Activated CD4-positive, alpha-beta T cell treated with anti-CD3 and anti-CD28 coated beads, Interleukin-2, amount 10 ng/mL, durations not matched to agents 7 days and 5 days (primary cell): Measurements from ENCODE around the gene ICAM3. TPM values are rescaled to one million over a fixed set of nuclear protein-coding genes. Genes with fewer than 3 reads are reported as not detected.
A peak's percentile ranks its signal among the peaks of the same experiment; 100 is the strongest.

Experiments
- CTCF ChIA-PET: fragments of 350-600 bp; sonication (Branson Sonifier 250); formaldehyde crosslinking; loops from one replicate; lab custom pipeline; 2021; ENCODE audit warnings: antibody characterized with exemption; lab: Charles Lee
- POLR2A ChIA-PET: fragments of 350-600 bp; sonication (Branson Sonifier 250); formaldehyde crosslinking; loops from one replicate; lab custom pipeline; 2021; ENCODE audit warnings: antibody characterized with exemption; lab: Charles Lee
- DNase-seq: peaks from one replicate; pipeline ENCODE4 v3.0.0-alpha.2; 2020
- H3K27ac Mint-ChIP-seq: one replicate; pipeline ENCODE4 v1.8.0; 2021; ENCODE audit warnings: mild to moderate bottlenecking, moderate library complexity, mixed read lengths
- H3K27me3 Mint-ChIP-seq: one replicate; pipeline ENCODE4 v1.8.0; 2021; ENCODE audit warnings: mixed read lengths
- H3K36me3 Mint-ChIP-seq: one replicate; pipeline ENCODE4 v1.8.0; 2021; ENCODE audit warnings: low read depth, mixed read lengths
- H3K4me1 Mint-ChIP-seq: one replicate; pipeline ENCODE4 v1.8.0; 2021; ENCODE audit warnings: mixed read lengths
- H3K4me3 Mint-ChIP-seq: one replicate; pipeline ENCODE4 v1.8.0; 2021; ENCODE audit warnings: mild to moderate bottlenecking, moderate library complexity, mixed read lengths
- H3K9me3 Mint-ChIP-seq: one replicate; pipeline ENCODE4 v1.8.0; 2021; ENCODE audit warnings: mixed read lengths
- total RNA-seq, 2 experiments: library from RNA; stranded (reverse); gene quantifications; one replicate each; pipeline ENCODE4 v1.2.3, GENCODE V29; 2021

ICAM3 gene
- total RNA-seq, 2 experiments from 2014 or later = 230 to 233 TPM

DNA sequence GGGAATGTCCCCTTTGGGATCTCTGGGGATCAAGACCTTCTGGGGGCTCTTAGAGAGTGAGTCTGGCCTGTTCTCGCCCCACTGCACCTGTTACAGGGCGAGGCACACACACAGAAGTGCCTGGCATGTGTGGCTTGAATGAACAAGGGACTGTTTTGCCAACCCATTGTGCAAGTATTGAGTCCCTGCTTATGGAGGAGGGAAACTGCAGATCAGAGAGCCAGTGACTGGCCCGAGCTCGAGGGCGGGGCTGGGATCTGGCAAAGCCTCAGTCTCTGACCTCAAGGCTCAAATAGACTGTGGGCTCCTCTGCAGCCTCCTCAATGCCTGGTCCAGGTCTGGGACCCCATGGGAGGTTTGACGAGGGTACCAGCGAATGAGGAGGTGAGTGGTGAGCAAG lies 11.6 kb downstream of the ICAM3 start:
- H3K27ac Mint-ChIP-seq = no peak overlapping the region
- no peak overlapping the region for H3K4me3 Mint-ChIP-seq
- no peaks in the 10 kb centered on the region for H3K27me3 Mint-ChIP-seq
- ChIA-PET CTCF (interaction anchor here (0.6 kb wide), 1 partner anchor 484 kb away, joined by 4 read pairs; no protein-coding TSS in a partner anchor), POLR2A (no interaction called here)
- peaks cover 12% of the 10 kb centered on the region for H3K4me1 Mint-ChIP-seq
- DNase-seq = no peak
- peaks cover 27% of the 10 kb centered on the region for H3K36me3 Mint-ChIP-seq
- H3K9me3 Mint-ChIP-seq = no peaks in the 10 kb centered on the region

DNA sequence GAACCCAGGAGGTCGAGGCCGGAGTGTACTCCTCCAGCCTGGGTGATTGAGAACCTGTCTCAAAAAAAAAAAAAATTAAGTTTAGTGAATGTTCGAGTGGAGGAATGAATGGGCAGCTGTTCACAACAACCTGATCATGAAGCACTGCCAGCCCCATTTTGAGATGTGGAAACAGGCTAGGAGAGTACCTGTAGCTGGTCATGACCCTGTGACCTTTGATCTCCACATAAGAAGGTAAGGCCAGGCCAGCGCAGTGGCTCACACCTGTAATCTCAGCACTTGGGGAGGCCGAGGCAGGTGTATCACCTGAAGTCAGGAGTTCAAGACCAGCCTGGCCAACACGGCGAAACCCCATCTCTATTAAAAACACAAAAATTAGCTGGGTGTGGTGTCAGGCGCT lies 13.7 kb downstream of the ICAM3 start:
- peaks cover 28% of the 10 kb centered on the region for H3K36me3 Mint-ChIP-seq
- no peak for DNase-seq
- H3K27ac Mint-ChIP-seq = no peak overlapping the region
- H3K27me3 Mint-ChIP-seq = no peaks in the 10 kb centered on the region
- H3K4me1 Mint-ChIP-seq = no peaks in the 10 kb centered on the region
- POLR2A ChIA-PET = no interaction called here
- H3K4me3 Mint-ChIP-seq = no peak overlapping the region
- CTCF ChIA-PET = interaction anchor here (0.6 to 0.7 kb wide), 3 partner anchors 81 to 375 kb away, joined by 3 to 4 read pairs (median 3); no protein-coding TSS in a partner anchor
- H3K9me3 Mint-ChIP-seq = no peaks in the 10 kb centered on the region

DNA sequence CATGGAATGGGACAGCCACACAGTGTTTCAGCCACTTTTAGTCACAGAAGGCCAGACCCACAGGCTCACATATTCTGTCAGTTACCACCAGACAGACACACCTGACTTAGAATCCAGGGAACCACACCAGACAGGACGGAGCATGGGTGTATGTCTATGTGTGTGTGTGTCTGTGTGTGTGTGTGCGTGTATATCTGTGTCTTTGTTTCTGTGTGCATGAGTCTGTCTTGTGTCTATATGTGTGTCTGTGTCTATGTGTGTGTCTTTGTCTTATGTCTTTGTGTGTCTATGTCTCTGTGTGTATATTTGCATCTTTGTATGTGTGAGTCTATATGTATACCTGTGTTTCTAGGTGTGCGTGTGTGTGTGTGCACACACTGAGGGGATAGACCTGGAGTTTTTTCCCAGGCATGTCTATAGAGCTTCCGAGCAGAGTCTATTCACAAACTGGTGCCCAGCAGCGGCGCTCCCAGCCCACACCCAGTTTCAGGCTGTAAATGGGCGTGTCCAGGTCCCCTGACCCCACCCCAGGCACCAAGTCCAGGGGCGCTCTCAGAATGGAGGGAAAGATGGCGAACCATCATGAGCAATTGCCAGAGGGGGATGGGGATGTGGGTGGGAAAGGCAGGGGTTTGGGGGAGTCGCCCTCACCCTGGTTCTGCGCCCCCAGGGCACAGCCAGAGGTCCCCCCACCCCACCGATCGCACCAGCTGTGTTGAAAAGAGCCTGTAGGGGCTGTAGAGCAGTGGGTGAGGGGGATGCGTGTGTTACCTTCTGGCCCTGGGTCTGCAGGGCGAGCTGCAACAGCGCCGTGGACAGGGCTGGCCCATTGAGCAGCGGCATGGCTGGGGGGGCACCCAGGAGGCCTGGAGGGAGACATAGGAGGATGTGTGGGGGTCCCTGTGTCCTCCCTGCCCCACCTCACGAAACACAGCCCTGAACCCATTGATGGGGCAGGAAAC lies 17.3 kb downstream of the ICAM3 start:
- Mint-ChIP-seq H3K4me1 (no peaks in the 10 kb centered on the region), H3K27me3 (no peaks in the 10 kb centered on the region), H3K4me3 (no peak overlapping the region), H3K36me3 (peaks cover 22% of the 10 kb centered on the region), H3K27ac (no peak overlapping the region), H3K9me3 (no peaks in the 10 kb centered on the region)
- CTCF ChIA-PET = interaction anchor here (2.3 kb wide), 1 partner anchor 11 kb away, joined by 7 read pairs; no protein-coding TSS in a partner anchor
- POLR2A ChIA-PET = no interaction called here
- no peak for DNase-seq

DNA sequence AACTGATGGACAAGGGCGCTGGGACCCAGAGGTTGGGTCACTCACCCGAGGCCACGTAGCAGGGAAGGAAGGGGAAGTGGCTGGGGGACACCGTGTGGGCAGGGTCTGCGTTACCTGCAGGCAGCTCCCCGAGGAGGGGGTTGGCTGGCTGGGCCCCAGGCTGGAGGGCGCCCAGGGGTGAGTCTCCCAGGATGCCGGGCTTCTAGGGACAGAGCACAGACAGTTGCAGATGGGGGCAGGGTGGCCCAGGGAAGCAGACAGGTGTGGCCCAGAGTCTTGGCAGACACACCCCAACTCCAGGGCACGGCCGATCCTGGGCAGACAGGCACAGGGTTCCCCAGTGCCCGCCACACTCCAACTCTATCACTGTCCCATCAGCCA lies 18.0 kb downstream of the ICAM3 start:
- H3K4me3 Mint-ChIP-seq = no peak overlapping the region
- no peaks in the 10 kb centered on the region for H3K9me3 Mint-ChIP-seq
- peaks cover 2% of the 10 kb centered on the region for H3K4me1 Mint-ChIP-seq
- no peak overlapping the region for H3K27ac Mint-ChIP-seq
- DNase-seq = no peak
- POLR2A ChIA-PET = no interaction called here
- CTCF ChIA-PET = interaction anchor here (0.6 to 2.3 kb wide), 3 partner anchors 10 to 1857 kb away, joined by 3 to 7 read pairs (median 4); no protein-coding TSS in a partner anchor
- H3K36me3 Mint-ChIP-seq = peaks cover 22% of the 10 kb centered on the region
- no peaks in the 10 kb centered on the region for H3K27me3 Mint-ChIP-seq

DNA sequence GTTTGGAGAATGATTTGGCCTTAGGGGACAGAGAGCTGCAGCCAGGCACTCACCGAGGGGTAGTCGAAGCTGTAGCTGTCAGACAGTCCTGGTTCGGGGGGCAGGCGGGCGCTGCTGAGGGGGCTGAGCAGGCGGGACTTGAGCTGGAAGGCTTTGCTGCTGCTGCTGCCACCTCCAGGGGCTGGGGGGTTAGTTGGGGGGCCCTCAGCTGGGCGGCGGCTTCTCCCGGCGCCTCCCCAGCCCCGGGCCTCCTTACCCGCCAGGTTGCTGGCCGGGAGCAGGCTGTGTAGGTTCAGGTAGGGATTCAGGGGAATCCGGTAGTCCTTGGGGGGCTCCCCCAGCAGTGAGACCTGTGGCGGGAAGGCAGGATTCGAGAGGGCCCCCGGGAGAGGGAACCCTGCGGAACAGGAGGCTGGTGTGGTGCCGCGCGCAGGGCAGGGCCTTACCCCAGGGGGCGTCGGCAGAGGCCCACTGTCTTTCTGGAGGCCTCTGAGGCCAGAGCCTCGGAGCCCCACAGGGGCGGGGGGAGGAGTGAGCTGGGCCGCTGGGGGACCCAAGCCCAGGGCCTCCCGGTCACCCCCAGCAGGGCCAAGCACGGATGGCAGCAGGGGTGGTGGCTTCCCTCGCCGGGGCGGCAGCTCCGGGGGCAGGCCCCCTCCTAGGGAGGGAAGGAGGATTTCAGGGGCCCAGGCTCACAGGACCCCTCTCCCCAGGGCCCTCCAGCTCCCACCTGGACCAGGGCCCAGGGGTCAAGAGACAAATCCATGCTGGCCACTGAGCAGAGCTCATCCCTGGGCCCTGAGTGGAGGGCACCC lies 18.6 kb downstream of the ICAM3 start:
- H3K4me3 Mint-ChIP-seq = no peak overlapping the region
- H3K9me3 Mint-ChIP-seq = no peaks in the 10 kb centered on the region
- DNase-seq = no peak
- peaks cover 27% of the 10 kb centered on the region for H3K36me3 Mint-ChIP-seq
- H3K27ac Mint-ChIP-seq = no peak overlapping the region
- ChIA-PET POLR2A (interaction anchor here (0.6 kb wide), 1 partner anchor 35 kb away, joined by 3 read pairs; no protein-coding TSS in a partner anchor), CTCF (interaction anchor here (0.6 to 2.3 kb wide), 5 partner anchors 10 to 1858 kb away, joined by 3 to 7 read pairs (median 4); partner anchors contain the start of gene ICAM1)
- peaks cover 8% of the 10 kb centered on the region for H3K4me1 Mint-ChIP-seq
- no peaks in the 10 kb centered on the region for H3K27me3 Mint-ChIP-seq

DNA sequence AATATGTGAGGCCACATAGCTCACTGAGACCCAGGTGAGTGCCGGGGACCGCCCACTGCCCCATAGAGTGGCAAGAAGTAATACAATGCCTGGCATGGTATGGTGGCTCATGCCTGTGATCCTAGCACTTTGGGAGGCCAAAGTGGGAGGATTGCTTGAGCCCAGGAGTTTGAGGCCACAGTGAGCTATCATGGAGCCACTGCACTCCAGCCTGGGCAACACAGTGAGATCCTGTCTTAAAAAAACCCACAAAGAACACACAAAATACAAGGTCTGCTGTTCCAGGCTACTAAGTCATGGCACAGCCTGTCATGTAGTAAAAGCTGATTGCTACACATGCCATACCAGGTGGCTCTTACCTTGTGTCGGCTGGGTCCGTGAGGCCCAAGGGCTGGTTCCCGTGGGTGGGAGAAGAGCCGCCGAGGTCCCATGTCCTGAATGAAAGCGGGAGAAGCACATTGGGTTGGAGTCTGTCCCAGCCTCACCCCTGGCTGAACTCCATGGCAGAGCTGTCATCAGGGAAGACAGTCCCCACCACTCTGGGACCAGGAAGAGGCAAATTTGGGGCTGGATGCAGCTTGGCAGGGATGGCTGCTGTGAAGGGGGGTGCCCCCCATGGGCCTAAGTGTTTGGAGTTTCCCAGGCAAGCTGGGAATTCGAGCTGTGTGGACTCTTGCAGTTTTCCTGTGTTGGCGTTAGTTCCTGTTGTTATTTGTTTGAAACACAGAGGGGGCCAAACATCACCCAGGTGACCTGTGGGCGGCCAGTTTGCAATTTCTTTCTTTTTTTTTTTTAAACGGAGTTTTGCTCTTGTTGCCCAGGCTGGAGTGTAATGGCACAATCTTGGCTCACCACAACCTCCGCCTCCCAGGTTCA lies 20.4 kb downstream of the ICAM3 start:
- Mint-ChIP-seq H3K9me3 (no peaks in the 10 kb centered on the region), H3K27ac (no peak overlapping the region), H3K27me3 (no peaks in the 10 kb centered on the region), H3K36me3 (peaks cover 21% of the 10 kb centered on the region), H3K4me1 (peaks cover 19% of the 10 kb centered on the region), H3K4me3 (no peak overlapping the region)
- DNase-seq = no peak
- CTCF ChIA-PET = interaction anchor here (0.9 to 1.9 kb wide), 4 partner anchors 15 to 109 kb away, joined by 3 to 4 read pairs (median 4); partner anchors contain the start of gene RAVER1
- POLR2A ChIA-PET = no interaction called here

DNA sequence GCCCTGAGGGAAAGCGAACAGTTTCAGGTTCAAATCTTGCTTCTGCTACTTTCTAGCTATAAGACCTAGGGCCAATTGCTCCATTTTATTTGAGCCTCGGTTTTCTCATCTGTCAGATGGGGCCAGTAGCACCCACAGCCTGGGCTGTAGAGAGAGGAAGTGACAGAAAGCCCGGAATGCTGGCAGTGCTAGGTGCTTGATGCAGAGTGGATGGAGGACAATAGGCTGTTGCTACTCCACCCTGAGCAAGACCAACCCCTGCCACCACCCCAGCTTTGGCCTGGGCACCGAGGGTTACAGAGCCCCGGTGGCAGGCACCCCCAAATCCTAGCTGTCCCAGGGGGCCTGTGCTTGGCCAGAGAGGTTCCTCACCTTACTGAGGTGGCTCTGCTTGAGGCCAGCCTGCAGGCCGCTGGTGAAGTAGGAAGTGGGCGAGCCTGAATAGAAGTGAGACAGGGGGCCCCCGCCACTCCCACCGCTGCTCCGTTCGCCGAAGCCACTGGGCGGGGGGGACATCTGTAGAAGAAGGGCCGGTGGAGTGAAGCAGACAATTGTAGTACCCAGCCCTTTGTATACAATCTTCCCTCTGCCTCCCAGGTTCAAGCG lies 21.5 kb downstream of the ICAM3 start:
- H3K27ac Mint-ChIP-seq = no peak overlapping the region
- H3K27me3 Mint-ChIP-seq = no peaks in the 10 kb centered on the region
- ChIA-PET POLR2A (interaction anchor here (0.7 kb wide), 1 partner anchor 9 kb away, joined by 7 read pairs; no protein-coding TSS in a partner anchor), CTCF (interaction anchor here (0.7 to 1.9 kb wide), 4 partner anchors 12 to 73 kb away, joined by 3 to 4 read pairs (median 4); partner anchors contain the start of gene RAVER1)
- no peak overlapping the region for H3K4me3 Mint-ChIP-seq
- DNase-seq = no peak
- H3K4me1 Mint-ChIP-seq = peaks cover 19% of the 10 kb centered on the region
- H3K9me3 Mint-ChIP-seq = no peaks in the 10 kb centered on the region
- H3K36me3 Mint-ChIP-seq = peaks cover 21% of the 10 kb centered on the region

DNA sequence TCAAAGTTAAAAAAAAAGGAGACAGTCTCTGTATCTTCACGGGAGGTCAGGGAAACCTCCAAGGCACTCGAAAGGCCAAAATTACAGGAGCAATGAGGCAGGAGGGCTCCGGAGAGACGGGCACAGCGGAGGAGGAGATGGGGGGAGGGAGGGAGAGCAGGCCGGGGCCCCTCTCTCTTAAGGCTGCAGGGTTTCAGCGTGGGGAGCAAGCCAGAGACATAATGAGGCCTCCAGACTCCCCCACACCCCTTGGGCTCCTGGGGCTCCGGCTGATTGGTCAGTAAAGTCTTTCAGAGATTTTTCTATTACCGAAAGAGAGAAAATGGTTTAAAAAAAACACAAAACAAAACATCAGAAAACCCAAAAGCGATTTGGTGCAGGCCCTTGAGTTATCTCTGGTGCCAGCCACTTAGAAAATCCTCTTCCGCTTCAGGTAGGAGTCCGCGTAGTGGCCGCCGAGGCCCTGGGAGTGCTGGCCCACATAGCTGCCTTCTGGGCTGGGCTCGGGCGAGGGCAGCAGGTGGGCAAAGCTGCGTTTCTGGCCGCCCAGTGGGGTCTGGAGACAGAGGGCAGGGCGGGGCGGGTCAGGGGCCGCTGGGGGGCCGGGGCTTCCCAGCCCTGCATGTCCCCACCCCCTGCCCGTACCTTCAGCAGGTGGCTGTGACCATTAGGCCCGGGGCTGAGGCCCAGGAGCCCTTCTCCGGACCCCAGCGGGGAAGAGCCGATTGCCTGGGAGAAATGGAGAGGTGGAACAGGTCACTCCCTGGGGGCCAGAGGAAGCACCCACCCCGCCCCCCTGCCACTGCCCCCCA lies 22.2 kb downstream of the ICAM3 start:
- DNase-seq = no peak
- Mint-ChIP-seq H3K27ac (no peak overlapping the region), H3K27me3 (no peaks in the 10 kb centered on the region), H3K36me3 (peaks cover 21% of the 10 kb centered on the region), H3K4me1 (peaks cover 19% of the 10 kb centered on the region), H3K9me3 (no peaks in the 10 kb centered on the region), H3K4me3 (no peak overlapping the region)
- POLR2A ChIA-PET = interaction anchor here (0.7 kb wide), 1 partner anchor 9 kb away, joined by 7 read pairs; no protein-coding TSS in a partner anchor
- CTCF ChIA-PET = interaction anchor here (0.7 to 1.9 kb wide), 4 partner anchors 7 to 99 kb away, joined by 3 to 4 read pairs (median 3); no protein-coding TSS in a partner anchor

DNA sequence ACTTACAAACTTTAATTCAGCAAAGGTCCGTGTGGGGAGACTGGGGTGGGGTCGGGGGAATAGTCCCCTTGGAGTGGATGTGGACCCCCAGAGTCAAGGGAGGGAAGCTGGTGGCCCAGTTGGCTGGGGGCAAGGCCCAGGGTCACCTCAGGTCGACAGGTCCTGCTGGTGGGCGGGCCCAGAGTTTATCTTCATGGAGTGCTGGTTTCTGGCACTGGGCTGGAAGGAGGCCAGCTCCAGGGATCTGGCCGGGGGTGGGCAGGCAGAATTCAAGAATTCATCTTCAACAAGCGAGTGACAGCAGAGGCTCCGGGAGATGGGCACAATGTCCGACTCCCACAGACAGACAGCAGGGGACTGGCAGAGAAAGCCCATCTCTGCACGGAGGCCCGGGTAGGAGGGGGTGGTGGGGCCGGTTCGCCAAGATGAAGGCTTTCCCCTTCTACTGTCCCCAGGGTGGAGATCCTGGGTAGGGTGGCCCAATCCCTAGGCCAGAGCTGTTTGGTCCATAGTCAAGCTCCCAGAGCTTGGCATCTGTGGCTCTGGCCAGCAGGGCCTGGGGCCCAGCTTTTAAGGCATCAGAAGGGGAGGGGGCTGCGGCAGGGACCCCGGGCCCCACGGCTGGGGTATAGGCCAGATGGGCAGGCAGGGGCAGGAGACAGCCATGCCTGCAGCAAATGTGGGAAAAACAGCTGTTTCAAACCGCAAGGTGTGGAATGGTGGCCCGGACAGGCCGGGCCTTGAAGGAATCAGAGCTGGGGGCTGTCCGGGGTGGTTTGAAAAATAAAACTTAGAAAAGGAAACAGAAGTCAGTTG lies 23.0 kb downstream of the ICAM3 start:
- Mint-ChIP-seq H3K9me3 (no peaks in the 10 kb centered on the region), H3K4me1 (peaks cover 19% of the 10 kb centered on the region), H3K27ac (no peak overlapping the region), H3K4me3 (peak overlapping the region; percentile 80), H3K27me3 (no peaks in the 10 kb centered on the region), H3K36me3 (peaks cover 15% of the 10 kb centered on the region)
- ChIA-PET CTCF (interaction anchor here (0.6 to 1.2 kb wide), 4 partner anchors 8 to 1184 kb away, joined by 3 to 4 read pairs (median 3); no protein-coding TSS in a partner anchor), POLR2A (no interaction called here)
- DNase-seq = no peak
